Peyer's patch (tissue), 4 donors: Measurements from ENCODE around the gene RASGRF2.
"Not testable (repeated sequence)": the region's sequence is repeated elsewhere in the genome, so short reads cannot be mapped to it uniquely, and the experiment has no call there.

ENCODE experiments used
- CTCF ChIP-seq, 6 experiments: fragments of 450-650 bp in 4 of 6; fragments of 200-600 bp in 2 of 6; sonication (generic) in 1 of 6; IDR thresholded peaks; one replicate each; pipeline ENCODE4 v1.5.1; 2017 to 2019; ENCODE audit warnings: antibody characterized with exemption in 6 of 6, mild to moderate bottlenecking in 3 of 6, moderate library complexity in 1 of 6
- POLR2A ChIP-seq, 2 donors: fragments of 450-650 bp; IDR thresholded peaks; one replicate each; pipeline ENCODE4 v1.5.1; 2017; ENCODE audit warnings: antibody characterized with exemption in 2 of 2, mild to moderate bottlenecking in 2 of 2, moderate library complexity in 2 of 2

GRCh38 chr5:81053282-81053681 is 93.1 kb downstream of the RASGRF2 start:
- TF ChIP-seq CTCF, POLR2A (IDR thresholded peaks at IDR 0.05): not testable (repeated sequence)
